ENCODE measurements around the gene DONSON. TPM values are rescaled to one million over a fixed set of nuclear protein-coding genes. Genes with fewer than 3 reads are reported as not detected.

The DONSON gene
- total RNA-seq, 2 experiments from 2014 or later, result 35.8 to 41.3 TPM

DNA sequence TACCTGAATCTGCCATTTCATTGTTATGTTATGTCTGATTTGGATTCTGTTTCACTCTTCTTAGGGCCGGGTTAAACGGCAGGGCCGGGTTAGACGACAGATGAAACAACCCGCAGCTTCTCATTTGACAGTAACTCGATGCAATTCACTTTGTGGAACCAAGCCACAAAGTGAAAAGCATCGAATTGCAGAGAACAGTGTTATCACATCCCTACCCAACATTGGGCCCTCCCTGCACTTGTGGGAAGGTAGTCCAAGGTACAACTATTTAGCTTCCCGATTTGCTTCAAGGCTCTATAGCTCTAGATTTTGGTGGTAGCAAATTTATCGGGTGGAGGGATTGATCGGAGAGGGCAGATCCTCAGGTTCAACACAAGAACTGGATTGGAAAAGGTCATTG, 28.7 kb downstream of the DONSON start:
- ChIA-PET POLR2A (interaction anchor here (0.9 kb wide), 1 partner anchor 24 kb away, joined by 6 read pairs; no protein-coding TSS in a partner anchor), CTCF (ENCODE audit: unreplicated experiment) (interaction anchor here (0.6 kb wide), 1 partner anchor 80 kb away, joined by 3 read pairs; the partner anchor contains the start of gene TMEM50B)
- no peak for TF ChIP-seq EZH2phosphoT487 (IDR thresholded peaks at IDR 0.05; ENCODE audit: borderline replicate concordance, low read depth, low read length)
- TF ChIP-seq CTCF (conservative IDR thresholded peaks at IDR 0.05; ENCODE audit: low read length), result no peak
- Histone ChIP-seq H3K27ac (ENCODE audit: low read depth, low read length, poor library complexity, severe bottlenecking) (no peak overlapping the region), H3K9me3 (ENCODE audit: low read length) (no peaks in the 10 kb centered on the region), H4K20me1 (ENCODE audit: insufficient read depth, low read length) (peaks cover 39% of the 10 kb centered on the region), H3K4me3 (ENCODE audit: low read depth, low read length, poor library complexity, severe bottlenecking) (no peak overlapping the region), H3K4me2 (ENCODE audit: low read length) (no peak overlapping the region), H3K4me1 (ENCODE audit: insufficient read depth, low read length, poor library complexity, severe bottlenecking) (no peaks in the 10 kb centered on the region), H3K9me2 (ENCODE audit: insufficient read depth, low read length) (no peaks in the 10 kb centered on the region), H2AFZ (ENCODE audit: low read length) (no peak overlapping the region), H3K36me3 (ENCODE audit: insufficient read depth, low read length) (peaks cover 99% of the 10 kb centered on the region), H3K79me2 (ENCODE audit: insufficient read depth, low read depth, low read length) (peaks cover 96% of the 10 kb centered on the region)
- DNase-seq (ENCODE audit: low spot score), result no peak
- no TSS peak for BruUV-seq (replicated peaks)
- intact Hi-C loops (cut with micrococcal nuclease; ENCODE audit: unreplicated experiment), result loop anchor here (2.0 kb wide), 1 partner anchor 29 kb away; no protein-coding TSS in a partner anchor

DNA sequence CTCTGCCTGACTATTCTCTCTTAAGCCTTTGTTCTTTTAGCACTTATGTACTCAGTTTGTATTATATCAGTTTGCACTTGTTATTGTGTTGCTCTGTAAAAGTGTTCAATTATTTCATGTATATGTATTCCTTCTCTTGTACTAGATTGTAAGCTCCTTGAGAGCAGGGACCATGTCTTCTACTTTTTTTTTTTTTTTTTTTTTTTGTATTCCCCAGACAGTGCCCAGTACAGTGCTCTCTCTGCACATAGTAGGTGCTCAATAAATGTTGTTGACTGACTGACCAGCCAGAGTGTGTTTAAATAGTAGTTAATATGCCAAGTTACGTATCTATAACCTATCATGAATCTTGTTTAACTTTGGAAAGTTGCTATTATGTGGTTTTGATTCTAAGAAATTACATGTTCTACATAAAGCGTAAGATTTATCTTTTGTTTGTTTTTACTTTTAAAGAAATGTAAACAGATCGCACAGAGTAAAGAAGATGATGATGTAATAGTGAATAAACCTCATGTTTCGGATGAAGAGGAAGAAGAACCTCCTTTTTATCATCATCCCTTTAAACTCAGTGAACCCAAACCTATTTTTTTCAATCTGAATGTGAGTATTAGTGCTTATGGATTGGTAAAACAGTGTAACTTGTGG, 29.6 kb downstream of the DONSON start:
- Histone ChIP-seq H3K4me1 (ENCODE audit: insufficient read depth, low read length, poor library complexity, severe bottlenecking) (no peaks in the 10 kb centered on the region), H3K9me3 (ENCODE audit: low read length) (no peaks in the 10 kb centered on the region), H3K36me3 (ENCODE audit: insufficient read depth, low read length) (peaks cover 99% of the 10 kb centered on the region), H3K4me2 (ENCODE audit: low read length) (no peak overlapping the region), H3K4me3 (ENCODE audit: low read depth, low read length, poor library complexity, severe bottlenecking) (no peak overlapping the region), H2AFZ (ENCODE audit: low read length) (no peak overlapping the region), H4K20me1 (ENCODE audit: insufficient read depth, low read length) (peaks cover 42% of the 10 kb centered on the region), H3K27ac (ENCODE audit: low read depth, low read length, poor library complexity, severe bottlenecking) (no peak overlapping the region), H3K79me2 (ENCODE audit: insufficient read depth, low read depth, low read length) (peaks cover 99% of the 10 kb centered on the region), H3K9me2 (ENCODE audit: insufficient read depth, low read length) (no peaks in the 10 kb centered on the region)
- TF ChIP-seq EZH2phosphoT487 (IDR thresholded peaks at IDR 0.05; ENCODE audit: borderline replicate concordance, low read depth, low read length) (no peak), CTCF (conservative IDR thresholded peaks at IDR 0.05; ENCODE audit: low read length) (no peak)
- no TSS peak for BruUV-seq (replicated peaks)
- intact Hi-C loops (cut with micrococcal nuclease; ENCODE audit: unreplicated experiment), result loop anchor here (2.0 kb wide), 1 partner anchor 28 kb away; no protein-coding TSS in a partner anchor
- ChIA-PET POLR2A (interaction anchor here (1.0 to 3.5 kb wide), 5 partner anchors 9 to 59 kb away, joined by 3 to 14 read pairs (median 4); no protein-coding TSS in a partner anchor), CTCF (ENCODE audit: unreplicated experiment) (no interaction called here)
- DNase-seq (ENCODE audit: low spot score), result no peak

DNA sequence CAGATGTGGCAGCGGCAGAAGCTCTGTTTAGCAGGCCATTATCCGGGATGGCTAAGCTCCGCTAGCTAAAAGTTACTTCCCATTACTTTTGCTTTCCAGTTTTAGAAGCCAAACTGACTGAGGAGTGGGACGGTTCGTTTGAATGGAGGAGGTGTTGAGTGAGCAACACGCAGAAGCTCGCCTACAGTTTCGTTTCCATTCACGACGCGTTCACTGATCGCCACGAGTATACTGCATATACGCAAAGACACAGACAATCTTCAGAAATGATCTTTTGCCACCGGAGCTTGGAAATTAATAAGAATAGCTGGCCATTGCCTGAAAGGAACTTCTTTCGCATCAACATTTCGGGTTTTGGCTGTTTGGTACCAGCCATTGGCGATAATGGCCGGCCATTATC, 31.0 kb downstream of the DONSON start:
- DNase-seq (ENCODE audit: low spot score), result no peak
- no TSS peak for BruUV-seq (replicated peaks)
- H3K36me3 ChIP-seq (ENCODE audit: insufficient read depth, low read length), result peaks cover 99% of the 10 kb centered on the region
- no peaks in the 10 kb centered on the region for H3K9me2 ChIP-seq (ENCODE audit: insufficient read depth, low read length)
- H2AFZ ChIP-seq (ENCODE audit: low read length), result no peak overlapping the region
- POLR2A ChIA-PET, result interaction anchor here (0.6 to 3.5 kb wide), 10 partner anchors 9 to 295 kb away, joined by 3 to 14 read pairs (median 4); partner anchors contain the start of gene DNAJC28
- no peak for TF ChIP-seq EZH2phosphoT487 (IDR thresholded peaks at IDR 0.05; ENCODE audit: borderline replicate concordance, low read depth, low read length)
- no peak for TF ChIP-seq CTCF (conservative IDR thresholded peaks at IDR 0.05; ENCODE audit: low read length)
- intact Hi-C loops (cut with micrococcal nuclease; ENCODE audit: unreplicated experiment), result no loop called here
- peaks cover 38% of the 10 kb centered on the region for H4K20me1 ChIP-seq (ENCODE audit: insufficient read depth, low read length)
- no peaks in the 10 kb centered on the region for H3K4me1 ChIP-seq (ENCODE audit: insufficient read depth, low read length, poor library complexity, severe bottlenecking)
- no peak overlapping the region for H3K27ac ChIP-seq (ENCODE audit: low read depth, low read length, poor library complexity, severe bottlenecking)
- H3K4me2 ChIP-seq (ENCODE audit: low read length), result no peak overlapping the region
- no peaks in the 10 kb centered on the region for H3K9me3 ChIP-seq (ENCODE audit: low read length)
- CTCF ChIA-PET (ENCODE audit: unreplicated experiment), result no interaction called here
- H3K79me2 ChIP-seq (ENCODE audit: insufficient read depth, low read depth, low read length), result peaks cover 99% of the 10 kb centered on the region
- H3K4me3 ChIP-seq (ENCODE audit: low read depth, low read length, poor library complexity, severe bottlenecking), result no peak overlapping the region

Data from OCI-LY7 (cell line).